Activated T-cell treated with anti-CD3 and anti-CD28 coated beads, Interleukin-2, amount 50 U/mL, for 72 hours (primary cell): ENCODE results near the gene PRKN. TPM values are rescaled to one million over a fixed set of nuclear protein-coding genes. Genes with fewer than 3 reads are reported as not detected.

Source experiments
- ATAC-seq, 2 donors: fragments of 150-1000 bp; cut with Tn5 transposase; replicated peaks in 1 of 2; 2 replicates each; pipeline ENCODE4 v1.10.0; 2021; ENCODE audit warnings: moderate library complexity in 2 of 2, mild to moderate bottlenecking in 1 of 2
- DNase-seq, 2 donors: peaks; one replicate each; pipeline ENCODE4 v3.0.0; 2021 to 2022; ENCODE audit warnings: mixed read lengths in 1 of 2
- H3K27ac Mint-ChIP-seq: one replicate; pipeline ENCODE4 v1.8.0; 2022; ENCODE audit warnings: mild to moderate bottlenecking, moderate library complexity, mixed read lengths
- H3K27me3 Mint-ChIP-seq: one replicate; pipeline ENCODE4 v1.8.0; 2022; ENCODE audit warnings: low read depth, mixed read lengths
- H3K36me3 Mint-ChIP-seq, 2 donors: one replicate each; pipeline ENCODE4 v1.8.0; 2022; ENCODE audit warnings: mixed read lengths in 2 of 2, mild to moderate bottlenecking in 1 of 2; ENCODE audit not compliant: insufficient read depth in 2 of 2
- H3K4me1 Mint-ChIP-seq: one replicate; pipeline ENCODE4 v1.8.0; 2022; ENCODE audit warnings: low read depth, mixed read lengths
- H3K4me3 Mint-ChIP-seq, 2 donors: one replicate each; pipeline ENCODE4 v1.8.0; 2022; ENCODE audit warnings: mild to moderate bottlenecking in 2 of 2, mixed read lengths in 2 of 2, moderate library complexity in 2 of 2
- H3K9me3 Mint-ChIP-seq, 2 donors: one replicate each; pipeline ENCODE4 v1.8.0; 2022; ENCODE audit warnings: mixed read lengths in 2 of 2
- total RNA-seq, 2 donors: library from RNA; stranded (reverse); gene quantifications; one replicate each; pipeline ENCODE4 v1.2.3, GENCODE V29; 2022

PRKN gene
- total RNA-seq, 2 donors from 2014 or later, result 2.5 to 2.8 TPM

DNA sequence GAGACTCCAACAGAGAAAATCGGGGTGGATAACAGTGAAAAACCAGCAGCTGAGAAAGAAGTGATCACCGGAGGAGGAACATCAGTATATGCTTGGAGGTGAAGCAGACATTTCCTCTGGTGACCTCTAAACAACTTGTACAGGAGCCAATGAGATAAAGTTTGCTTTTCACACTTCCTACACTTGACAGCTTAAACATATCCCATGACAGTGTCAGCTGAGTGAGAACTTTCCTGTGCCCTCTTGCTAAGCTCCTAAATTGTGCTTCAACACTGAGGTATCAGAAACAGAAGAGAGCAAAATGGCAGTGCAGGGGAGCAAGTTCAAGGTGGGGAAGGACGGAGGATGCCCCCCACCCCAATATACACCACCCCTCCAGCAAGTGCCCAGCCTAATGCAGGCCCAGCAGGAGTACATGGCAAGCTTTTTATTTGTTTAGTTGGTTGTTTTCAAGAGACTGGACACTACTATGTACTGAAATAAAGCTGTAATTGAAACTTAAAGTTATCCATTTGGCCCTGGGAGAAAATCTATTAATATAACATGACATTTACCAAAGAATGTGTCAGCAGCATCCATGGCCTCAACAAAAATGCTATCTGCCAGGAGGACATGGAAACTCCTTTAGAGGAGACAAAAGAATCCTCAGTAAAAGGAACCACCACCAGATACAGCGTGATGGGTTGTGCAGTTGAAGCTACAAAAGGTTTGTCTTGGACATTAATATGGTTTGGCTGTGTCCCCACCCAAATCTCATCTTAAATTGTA lies 540.2 kb downstream of the PRKN start:
- ATAC-seq (no peak), DNase-seq (no peak)
- Mint-ChIP-seq H3K9me3 (peaks cover 3 to 6% of the 10 kb centered on the region in 2 donors), H3K27ac (no peak overlapping the region), H3K4me1 (peaks cover under 1% of the 10 kb centered on the region), H3K4me3 (no peak overlapping the region), H3K27me3 (no peaks in the 10 kb centered on the region), H3K36me3 (peaks cover 2 to 3% of the 10 kb centered on the region in 2 donors)

DNA sequence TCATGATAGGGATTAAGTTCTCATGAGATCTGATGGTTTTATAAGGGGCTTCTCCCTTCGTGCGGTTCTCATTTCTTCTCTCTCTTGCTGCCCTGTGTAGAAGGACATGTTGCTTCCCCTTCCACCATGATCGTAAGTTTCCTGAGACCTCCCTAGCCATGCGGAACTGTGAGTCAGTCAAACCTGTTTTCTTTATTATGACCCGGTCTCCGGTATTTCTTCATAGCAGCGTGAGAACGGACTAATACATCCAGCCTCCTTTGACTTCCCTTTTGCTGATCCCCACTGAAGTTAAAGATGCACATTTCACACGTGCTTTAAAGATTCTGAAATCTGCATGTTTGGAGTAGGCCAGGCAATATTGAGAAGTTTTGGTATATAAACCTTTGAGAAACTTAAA lies 543.1 kb downstream of the PRKN start:
- DNase-seq (no peak), ATAC-seq (no peak)
- Mint-ChIP-seq H3K27me3 (no peaks in the 10 kb centered on the region), H3K36me3 (peaks cover 2 to 3% of the 10 kb centered on the region in 2 donors), H3K9me3 (peaks cover 3% of the 10 kb centered on the region in 2 donors), H3K4me1 (peaks cover 17% of the 10 kb centered on the region), H3K4me3 (no peak overlapping the region), H3K27ac (no peak overlapping the region)

DNA sequence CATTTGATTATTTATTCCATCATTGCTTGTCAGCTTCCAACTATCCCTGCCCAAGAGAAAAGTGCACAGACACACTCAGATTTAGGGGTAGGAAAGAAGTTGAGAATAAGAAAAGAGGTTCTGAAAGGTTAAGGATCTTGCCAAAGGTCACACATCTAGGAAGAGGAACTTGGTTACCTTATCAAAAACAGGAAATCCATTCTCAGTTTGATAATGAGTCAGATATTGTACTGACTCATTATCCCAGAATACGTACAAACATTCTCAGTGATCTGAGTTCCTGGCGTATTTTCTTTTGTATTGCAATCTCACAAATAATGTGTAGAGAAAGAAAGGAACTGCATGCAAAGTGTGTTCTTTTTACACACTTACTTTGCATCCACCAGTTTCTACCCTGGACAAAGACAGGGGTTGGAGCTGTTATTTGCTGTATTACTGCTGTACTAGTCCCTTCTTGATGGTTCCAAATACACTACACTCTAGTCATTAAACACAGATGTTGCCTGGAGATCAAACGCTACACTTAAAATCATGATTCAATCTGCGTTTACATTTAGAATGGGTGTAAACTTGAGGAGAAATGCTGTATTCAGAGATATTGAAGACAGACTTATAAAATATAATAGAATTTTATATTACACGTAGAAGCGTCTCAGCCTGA lies 545.7 kb downstream of the PRKN start:
- DNase-seq (no peak), ATAC-seq (peak; percentile 59 to 80)
- no peaks in the 10 kb centered on the region for H3K27me3 Mint-ChIP-seq
- no peaks in the 10 kb centered on the region for H3K9me3 Mint-ChIP-seq
- no peak overlapping the region for H3K4me3 Mint-ChIP-seq
- H3K27ac Mint-ChIP-seq, result no peak overlapping the region
- H3K4me1 Mint-ChIP-seq, result peaks cover 17% of the 10 kb centered on the region
- H3K36me3 Mint-ChIP-seq, result no peaks in the 10 kb centered on the region

DNA sequence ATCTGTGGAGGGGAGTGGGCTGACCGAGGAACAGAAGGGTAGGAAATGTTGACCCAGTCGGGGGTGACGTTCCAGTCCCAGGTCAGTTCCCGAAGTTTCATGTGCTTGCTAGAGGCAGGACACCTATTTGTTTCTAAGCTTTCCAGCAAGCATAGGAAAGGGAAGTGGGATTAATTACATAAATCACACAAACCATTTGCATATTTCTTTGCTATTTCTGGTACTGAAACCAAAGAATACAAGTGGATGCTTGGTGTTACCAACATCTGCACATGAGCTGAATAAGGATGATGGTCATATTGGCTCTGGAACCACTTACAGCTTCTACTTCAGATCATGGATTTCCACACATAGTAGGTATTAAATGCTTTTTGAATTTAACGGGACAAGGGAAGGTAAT lies 546.5 kb downstream of the PRKN start:
- no peak for ATAC-seq
- Mint-ChIP-seq H3K36me3 (no peaks in the 10 kb centered on the region), H3K9me3 (no peaks in the 10 kb centered on the region)

GRCh38 chr6:162179196-162179951 lies 548.2 kb downstream of the PRKN start:
- Mint-ChIP-seq H3K27me3 (no peaks in the 10 kb centered on the region), H3K36me3 (no peaks in the 10 kb centered on the region), H3K9me3 (no peaks in the 10 kb centered on the region), H3K27ac (no peak overlapping the region), H3K4me3 (no peak overlapping the region), H3K4me1 (peaks cover 17% of the 10 kb centered on the region)
- DNase-seq (no peak), ATAC-seq (no peak)

More for the DNA sequence above, 546.5 kb downstream of the PRKN start:
- H3K27me3 Mint-ChIP-seq, result no peaks in the 10 kb centered on the region
- peaks cover 17% of the 10 kb centered on the region for H3K4me1 Mint-ChIP-seq
- no peak overlapping the region for H3K27ac Mint-ChIP-seq
- no peak overlapping the region for H3K4me3 Mint-ChIP-seq
- DNase-seq, result no peak

GRCh38 chr6:162178666-162179065 lies 548.9 kb downstream of the PRKN start:
- no peaks in the 10 kb centered on the region for H3K9me3 Mint-ChIP-seq
- DNase-seq (no peak), ATAC-seq (peak in 1 of 2 donors; percentile 54)
- H3K27me3 Mint-ChIP-seq, result no peaks in the 10 kb centered on the region
- peaks cover 17% of the 10 kb centered on the region for H3K4me1 Mint-ChIP-seq
- H3K4me3 Mint-ChIP-seq, result no peak overlapping the region
- H3K27ac Mint-ChIP-seq, result no peak overlapping the region
- H3K36me3 Mint-ChIP-seq, result no peaks in the 10 kb centered on the region

- peaks cover 17% of the 10 kb centered on the region for H3K4me1 Mint-ChIP-seq
- H3K9me3 Mint-ChIP-seq, result no peaks in the 10 kb centered on the region
- ATAC-seq (no peak), DNase-seq (no peak)
- H3K27me3 Mint-ChIP-seq, result no peaks in the 10 kb centered on the region
- no peaks in the 10 kb centered on the region for H3K36me3 Mint-ChIP-seq
- H3K27ac Mint-ChIP-seq, result no peak overlapping the region
- H3K4me3 Mint-ChIP-seq, result no peak overlapping the region
Measured at GRCh38 chr6:162178266-162178665, 549.3 kb downstream of the PRKN start.

GRCh38 chr6:162177746-162178145 lies 549.8 kb downstream of the PRKN start:
- peaks cover 17% of the 10 kb centered on the region for H3K4me1 Mint-ChIP-seq
- H3K4me3 Mint-ChIP-seq, result no peak overlapping the region
- H3K36me3 Mint-ChIP-seq, result no peaks in the 10 kb centered on the region
- H3K27ac Mint-ChIP-seq, result no peak overlapping the region
- H3K27me3 Mint-ChIP-seq, result no peaks in the 10 kb centered on the region
- ATAC-seq (no peak), DNase-seq (no peak)
- no peaks in the 10 kb centered on the region for H3K9me3 Mint-ChIP-seq

GRCh38 chr6:162173466-162173865 lies 554.1 kb downstream of the PRKN start:
- H3K27me3 Mint-ChIP-seq, result no peaks in the 10 kb centered on the region
- H3K9me3 Mint-ChIP-seq, result no peaks in the 10 kb centered on the region
- no peaks in the 10 kb centered on the region for H3K4me1 Mint-ChIP-seq
- no peak overlapping the region for H3K4me3 Mint-ChIP-seq
- H3K27ac Mint-ChIP-seq, result no peak overlapping the region
- no peaks in the 10 kb centered on the region for H3K36me3 Mint-ChIP-seq
- DNase-seq, result no peak
- no peak for ATAC-seq

DNA sequence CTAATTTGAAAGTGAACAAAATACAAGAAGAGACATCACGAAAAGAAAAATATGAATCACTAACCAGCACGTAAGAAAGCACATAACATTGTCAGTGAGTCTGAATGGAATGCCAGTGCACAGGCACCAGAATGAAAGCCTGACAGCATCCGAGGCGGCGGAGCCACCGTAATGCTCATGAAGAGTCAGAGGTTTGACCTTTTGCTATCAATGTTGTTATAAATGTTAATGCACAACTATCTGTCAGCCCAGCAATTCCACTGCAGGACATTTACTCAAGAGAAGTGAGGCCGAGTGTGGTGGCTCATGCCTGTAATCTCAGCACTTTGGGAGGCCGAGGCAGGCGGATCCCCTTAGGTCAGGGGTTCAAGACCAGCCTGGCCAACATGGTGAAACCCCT lies 562.1 kb downstream of the PRKN start:
- ATAC-seq (no peak), DNase-seq (no peak)
- Mint-ChIP-seq H3K36me3 (no peaks in the 10 kb centered on the region), H3K27ac (no peak overlapping the region), H3K9me3 (no peaks in the 10 kb centered on the region), H3K4me3 (no peak overlapping the region), H3K27me3 (no peaks in the 10 kb centered on the region), H3K4me1 (no peaks in the 10 kb centered on the region)

DNA sequence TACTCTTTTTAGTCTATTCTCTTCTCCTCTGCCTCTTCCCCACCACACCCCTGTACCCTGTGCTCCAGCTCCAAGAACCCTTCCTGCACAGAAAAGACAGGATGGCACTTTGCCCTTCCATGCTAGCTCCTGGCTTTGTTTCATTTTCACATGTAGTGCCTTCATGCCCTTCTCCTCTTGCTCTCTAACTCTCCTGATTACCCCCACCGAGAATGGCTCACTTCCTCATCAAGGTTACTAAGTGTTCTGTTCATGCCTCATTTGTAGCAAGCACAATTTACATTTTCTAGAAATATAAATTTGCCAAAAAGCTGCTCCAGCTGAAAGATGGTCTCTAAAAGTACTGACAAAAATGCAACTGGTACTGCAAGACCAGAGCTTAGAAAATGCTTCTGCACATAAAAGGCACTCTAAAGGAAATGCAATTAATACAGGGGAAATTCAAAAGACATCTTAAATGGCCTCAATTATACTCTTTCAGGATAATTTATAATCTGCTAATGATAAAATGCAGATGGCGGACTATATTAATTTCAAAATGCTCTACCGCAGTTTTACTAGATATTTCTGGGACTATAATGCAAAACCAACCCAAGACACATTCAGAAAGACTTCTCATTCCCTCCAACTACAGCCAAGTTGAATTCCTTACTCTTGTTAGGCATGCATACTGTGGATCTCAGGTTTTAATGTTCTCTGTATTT lies 570.2 kb downstream of the PRKN start:
- no peak for DNase-seq
- Mint-ChIP-seq H3K27me3 (no peaks in the 10 kb centered on the region), H3K27ac (no peak overlapping the region), H3K36me3 (no peaks in the 10 kb centered on the region), H3K4me3 (no peak overlapping the region), H3K4me1 (no peaks in the 10 kb centered on the region), H3K9me3 (peaks cover 0 to 5% of the 10 kb centered on the region in 2 donors)
- ATAC-seq, result no peak

GRCh38 chr6:162156146-162156545 lies 571.4 kb downstream of the PRKN start:
- no peak overlapping the region for H3K4me3 Mint-ChIP-seq
- ATAC-seq (no peak), DNase-seq (no peak)
- no peaks in the 10 kb centered on the region for H3K4me1 Mint-ChIP-seq
- no peak overlapping the region for H3K27ac Mint-ChIP-seq
- peaks cover 0 to 5% of the 10 kb centered on the region in 2 donors for H3K9me3 Mint-ChIP-seq
- H3K27me3 Mint-ChIP-seq, result no peaks in the 10 kb centered on the region
- no peaks in the 10 kb centered on the region for H3K36me3 Mint-ChIP-seq

- ATAC-seq, result no peak
- Mint-ChIP-seq H3K36me3 (no peaks in the 10 kb centered on the region), H3K4me1 (no peaks in the 10 kb centered on the region), H3K27ac (no peak overlapping the region), H3K9me3 (peaks cover 0 to 5% of the 10 kb centered on the region in 2 donors), H3K27me3 (no peaks in the 10 kb centered on the region), H3K4me3 (no peak overlapping the region)
- DNase-seq, result no peak
Measured at GRCh38 chr6:162154930-162155329, 572.6 kb downstream of the PRKN start.
